HCT116 (cell line): Measurements from ENCODE around the gene IFITM5.

Source experiments
- CBX3 ChIP-seq: IDR thresholded peaks from 2 replicates; pipeline ENCODE4 v1.6.1; 2012; ENCODE audit warnings: low read depth
- CTCF ChIP-seq, 3 experiments: fragments of 200-600 bp in 1 of 3; sonication (generic) in 1 of 3; IDR thresholded peaks in 2 of 3; conservative IDR thresholded peaks in 1 of 3; 2 replicates each; pipeline ENCODE4 v1.5.1; 2012 to 2017; ENCODE audit warnings: low read depth in 2 of 3, low read length in 2 of 3, antibody characterized with exemption in 1 of 3, borderline replicate concordance in 1 of 3, control low read depth in 1 of 3, mild to moderate bottlenecking in 1 of 3, mixed read lengths in 1 of 3, mixed run types in 1 of 3, moderate library complexity in 1 of 3; ENCODE audit not compliant: insufficient read depth in 1 of 3
- EZH2 ChIP-seq: fragments of 200-600 bp; sonication (generic); IDR thresholded peaks from 2 replicates; pipeline ENCODE4 v1.6.1; 2017; ENCODE audit warnings: antibody characterized with exemption, mixed run types
- EZH2phosphoT487 ChIP-seq: fragments of 200-600 bp; IDR thresholded peaks from 2 replicates; pipeline ENCODE4 v1.6.1; 2018; ENCODE audit warnings: antibody characterized with exemption, borderline replicate concordance
- FOSL1 ChIP-seq: IDR thresholded peaks from 2 replicates; pipeline ENCODE4 v1.6.1; 2012; ENCODE audit warnings: low read depth
- MAX ChIP-seq: IDR thresholded peaks from 2 replicates; pipeline ENCODE4 v1.6.1; 2012
- POLR2AphosphoS5 ChIP-seq: IDR thresholded peaks from 2 replicates; pipeline ENCODE4 v1.6.1; 2011; ENCODE audit warnings: mild to moderate bottlenecking, low read depth, low read length, moderate library complexity
- RAD21 ChIP-seq: IDR thresholded peaks from 2 replicates; pipeline ENCODE4 v1.6.1; 2012; ENCODE audit warnings: low read depth, mild to moderate bottlenecking
- SIN3A ChIP-seq: IDR thresholded peaks from 2 replicates; pipeline ENCODE4 v1.6.1; 2012; ENCODE audit warnings: low read depth
- TCF7L2 ChIP-seq: IDR thresholded peaks from 2 replicates; pipeline ENCODE4 v1.7.0; 2011; ENCODE audit warnings: borderline replicate concordance, inconsistent platforms; ENCODE audit not compliant: insufficient read depth, insufficient read length; ENCODE audit errors: extremely low read depth
- ZBTB33 ChIP-seq: IDR thresholded peaks from 2 replicates; pipeline ENCODE4 v1.6.1; 2011; ENCODE audit warnings: mild to moderate bottlenecking, low read length, moderate library complexity; ENCODE audit not compliant: insufficient replicate concordance; ENCODE audit errors: extremely low read depth

- TF ChIP-seq TCF7L2 (no peak), CTCF (IDR thresholded peaks at IDR 0.05 in 2 of 3, conservative IDR thresholded peaks at IDR 0.05 in 1 of 3; ENCODE audit: borderline replicate concordance in 1 of 3, insufficient read depth in 1 of 3, low read depth in 2 of 3, low read length in 2 of 3) (no peak), POLR2AphosphoS5 (no peak), FOSL1 (no peak), CBX3 (no peak), EZH2phosphoT487 (no peak), RAD21 (no peak), MAX (no peak), SIN3A (no peak), EZH2 (no peak), ZBTB33 (no peak)
Measured at GRCh38 chr11:289712-290620, 9.4 kb downstream of the IFITM5 start.
